Choroid plexus epithelial cell (primary cell): ENCODE measurements around the gene CDH18.

ENCODE experiments used
- DNase-seq: peaks from one replicate; pipeline ENCODE4 v3.0.0-alpha.2; 2010; ENCODE audit warnings: low read depth
- H3K4me3 ChIP-seq: 2 replicates; pipeline ENCODE4 v1.5.1; 2011; ENCODE audit warnings: low read depth, mild to moderate bottlenecking, control low read depth, low read length, moderate library complexity
- TF ChIP-seq, protein P1 (sequence below): conservative IDR thresholded peaks from 2 replicates; pipeline ENCODE4 v1.5.1; 2011; ENCODE audit warnings: low read depth, mild to moderate bottlenecking, control low read depth, inconsistent platforms, low read length, moderate library complexity

Gene CDH18

GRCh38 chr5:19584131-19584530 is 403.9 kb downstream of the CDH18 start:
- TF ChIP-seq, protein P1, sequence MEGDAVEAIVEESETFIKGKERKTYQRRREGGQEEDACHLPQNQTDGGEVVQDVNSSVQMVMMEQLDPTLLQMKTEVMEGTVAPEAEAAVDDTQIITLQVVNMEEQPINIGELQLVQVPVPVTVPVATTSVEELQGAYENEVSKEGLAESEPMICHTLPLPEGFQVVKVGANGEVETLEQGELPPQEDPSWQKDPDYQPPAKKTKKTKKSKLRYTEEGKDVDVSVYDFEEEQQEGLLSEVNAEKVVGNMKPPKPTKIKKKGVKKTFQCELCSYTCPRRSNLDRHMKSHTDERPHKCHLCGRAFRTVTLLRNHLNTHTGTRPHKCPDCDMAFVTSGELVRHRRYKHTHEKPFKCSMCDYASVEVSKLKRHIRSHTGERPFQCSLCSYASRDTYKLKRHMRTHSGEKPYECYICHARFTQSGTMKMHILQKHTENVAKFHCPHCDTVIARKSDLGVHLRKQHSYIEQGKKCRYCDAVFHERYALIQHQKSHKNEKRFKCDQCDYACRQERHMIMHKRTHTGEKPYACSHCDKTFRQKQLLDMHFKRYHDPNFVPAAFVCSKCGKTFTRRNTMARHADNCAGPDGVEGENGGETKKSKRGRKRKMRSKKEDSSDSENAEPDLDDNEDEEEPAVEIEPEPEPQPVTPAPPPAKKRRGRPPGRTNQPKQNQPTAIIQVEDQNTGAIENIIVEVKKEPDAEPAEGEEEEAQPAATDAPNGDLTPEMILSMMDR: no peak
- no peak overlapping the region for H3K4me3 ChIP-seq
- no peak for DNase-seq

GRCh38 chr5:19577882-19578281 is 410.1 kb downstream of the CDH18 start:
- no peak for DNase-seq
- H3K4me3 ChIP-seq: no peak overlapping the region
- TF ChIP-seq, protein P1: no peak

GRCh38 chr5:19568004-19568403 is 420.0 kb downstream of the CDH18 start:
- DNase-seq: no peak
- TF ChIP-seq, protein P1: no peak
- H3K4me3 ChIP-seq: no peak overlapping the region

DNA sequence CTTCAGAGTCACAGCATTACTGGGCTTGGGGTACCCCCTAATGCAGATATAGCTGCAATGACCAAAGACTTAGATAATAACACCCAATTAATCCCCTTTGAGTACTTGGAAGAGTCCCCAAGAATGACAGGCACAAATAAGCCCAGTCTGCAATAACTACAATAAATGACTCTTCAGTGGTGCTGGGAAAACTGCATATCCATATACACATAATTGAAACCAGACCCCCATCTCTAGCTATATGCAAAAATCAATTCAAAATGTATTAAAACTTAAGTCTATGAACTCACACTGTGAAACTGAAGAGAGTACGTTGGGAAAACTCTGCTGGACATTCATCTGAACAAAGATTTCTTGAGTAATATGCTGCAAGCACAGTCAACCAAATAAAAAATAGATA is 422.5 kb downstream of the CDH18 start:
- TF ChIP-seq, protein P1: no peak
- DNase-seq: no peak

GRCh38 chr5:19564036-19564435 is 424.0 kb downstream of the CDH18 start:
- DNase-seq: no peak
- TF ChIP-seq, protein P1: no peak
- no peak overlapping the region for H3K4me3 ChIP-seq

More for the DNA sequence above, 422.5 kb downstream of the CDH18 start:
- H3K4me3 ChIP-seq: no peak overlapping the region

GRCh38 chr5:19555876-19556275 is 432.1 kb downstream of the CDH18 start:
- DNase-seq: no peak
- H3K4me3 ChIP-seq: no peak overlapping the region
- TF ChIP-seq, protein P1: no peak

- no peak for DNase-seq
- TF ChIP-seq, protein P1: no peak
- no peak overlapping the region for H3K4me3 ChIP-seq
Measured at GRCh38 chr5:19555436-19555835, 432.6 kb downstream of the CDH18 start.
